HG03045 (cell line): ENCODE measurements around the gene LPP.
"Not testable (repeated sequence)": the region's sequence is repeated elsewhere in the genome, so short reads cannot be mapped to it uniquely, and the experiment has no call there.

Experiments
- ATAC-seq: cut with Tn5 transposase; IDR thresholded peaks from one replicate; pipeline ENCODE4 v1.9.1; 2021; ENCODE audit warnings: mild to moderate bottlenecking, moderate library complexity; ENCODE audit not compliant: unreplicated experiment

The LPP gene

DNA sequence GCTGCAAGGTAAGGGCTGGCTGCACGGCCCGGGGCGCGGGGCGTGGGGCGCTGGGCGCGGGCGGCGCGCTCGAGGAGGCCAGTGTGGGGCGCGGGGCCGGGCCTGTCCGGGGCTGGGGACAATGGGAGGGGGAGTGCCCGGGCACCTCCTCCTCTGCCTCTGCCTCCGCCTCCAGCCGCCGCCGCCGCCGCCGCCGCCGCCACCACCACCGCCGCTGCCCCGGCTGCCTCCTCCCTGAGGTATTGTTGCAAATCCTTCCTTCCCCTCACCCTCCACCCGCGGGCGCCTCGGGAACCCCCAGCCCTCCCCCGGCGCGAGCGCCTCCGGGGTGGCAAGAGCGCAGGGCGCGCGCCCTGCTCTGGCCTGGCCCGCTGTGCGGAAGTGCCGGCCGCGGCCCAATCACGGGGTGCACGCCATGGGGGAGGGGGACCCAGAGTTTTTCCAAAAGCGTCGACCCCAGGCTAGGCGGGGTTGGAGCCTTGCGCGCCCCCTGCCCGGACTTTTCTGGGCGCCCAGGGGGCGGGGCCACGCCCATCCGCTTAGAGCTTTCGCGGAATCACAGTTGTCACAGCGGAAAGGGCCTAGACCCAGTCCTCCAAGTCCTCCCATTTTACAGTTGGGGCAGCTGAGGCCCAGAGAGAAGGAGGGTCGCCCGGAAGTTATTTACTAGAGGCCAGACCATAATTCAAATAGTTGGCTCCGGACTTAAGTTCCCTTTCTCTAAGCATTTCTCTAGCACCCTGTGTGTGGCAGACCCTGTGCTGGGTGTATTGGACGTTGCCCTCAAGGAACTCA is at the start of gene LPP:
Gene LPP (plus strand): TSS at position 144 of the 795 bp plus-strand sequence. CDS start 251,964 bp downstream, outside the sequence.
- ATAC-seq, result peak; percentile 79

DNA sequence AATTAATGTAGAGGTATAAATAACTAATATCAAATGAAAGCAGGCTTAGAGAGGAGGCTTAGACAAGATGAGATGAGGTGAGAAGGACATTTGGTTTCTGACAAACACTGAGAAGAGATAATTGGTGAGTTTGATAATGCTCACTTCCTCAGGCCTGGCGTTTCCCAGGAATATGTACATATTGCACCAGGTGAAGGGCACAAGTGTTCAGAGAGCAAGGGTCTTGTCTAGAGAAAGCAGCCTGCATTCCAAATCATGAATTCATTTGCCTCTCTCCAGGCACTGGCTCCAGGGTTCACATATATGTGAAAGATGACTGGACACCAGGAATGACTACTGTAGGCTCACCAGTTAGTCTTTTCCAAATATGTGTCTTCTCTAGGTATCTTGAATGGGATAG is 48.0 kb upstream of the LPP start:
- no peak for ATAC-seq

DNA sequence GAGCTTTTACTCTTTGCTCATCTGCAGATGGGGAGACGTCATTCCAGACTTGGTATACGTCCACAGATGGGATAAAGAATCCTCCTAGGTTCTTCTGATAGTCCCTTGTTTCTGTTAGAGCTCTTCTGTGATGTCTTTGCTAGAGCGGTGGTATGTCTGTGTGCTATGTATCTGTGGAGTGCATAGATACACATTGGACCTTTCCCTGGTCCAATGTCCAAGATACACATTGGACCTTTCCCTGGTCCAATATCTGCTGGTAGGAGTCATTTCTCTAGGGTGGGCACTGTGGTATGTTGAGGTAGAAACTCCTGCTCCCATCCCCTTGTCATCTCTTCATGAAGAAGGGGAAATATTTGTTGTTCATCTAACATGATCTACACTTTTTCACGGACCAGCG is 47.5 kb upstream of the LPP start:
- ATAC-seq, result no peak

- no peak for ATAC-seq
Measured at GRCh38 chr3:188106887-188107830, 46.8 kb upstream of the LPP start.

GRCh38 chr3:188108703-188109412 is 45.1 kb upstream of the LPP start:
- no peak for ATAC-seq

- no peak for ATAC-seq
Measured at GRCh38 chr3:188111002-188111584, 42.9 kb upstream of the LPP start.

DNA sequence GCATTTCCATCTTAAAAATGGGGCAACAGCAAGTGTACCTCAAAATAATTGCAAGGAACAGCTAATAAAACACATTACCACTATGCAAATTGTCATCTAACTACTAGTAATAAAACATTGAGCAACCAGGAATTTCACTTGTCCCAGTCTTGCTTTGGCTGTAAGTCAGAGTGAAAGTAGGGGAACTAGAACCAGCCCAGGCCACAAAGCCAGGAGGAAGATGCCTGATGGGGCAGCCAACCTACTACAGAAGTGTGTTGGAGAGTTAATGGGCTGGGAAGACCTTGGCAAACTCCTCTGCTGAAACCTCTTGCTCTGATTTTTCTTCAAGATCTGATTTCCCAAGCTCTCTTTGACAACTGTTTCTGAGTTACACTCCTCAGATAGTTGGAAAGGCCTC is 40.2 kb upstream of the LPP start:
- ATAC-seq, result no peak

- ATAC-seq, result no peak
Measured at GRCh38 chr3:188119846-188120245, 34.1 kb upstream of the LPP start.

DNA sequence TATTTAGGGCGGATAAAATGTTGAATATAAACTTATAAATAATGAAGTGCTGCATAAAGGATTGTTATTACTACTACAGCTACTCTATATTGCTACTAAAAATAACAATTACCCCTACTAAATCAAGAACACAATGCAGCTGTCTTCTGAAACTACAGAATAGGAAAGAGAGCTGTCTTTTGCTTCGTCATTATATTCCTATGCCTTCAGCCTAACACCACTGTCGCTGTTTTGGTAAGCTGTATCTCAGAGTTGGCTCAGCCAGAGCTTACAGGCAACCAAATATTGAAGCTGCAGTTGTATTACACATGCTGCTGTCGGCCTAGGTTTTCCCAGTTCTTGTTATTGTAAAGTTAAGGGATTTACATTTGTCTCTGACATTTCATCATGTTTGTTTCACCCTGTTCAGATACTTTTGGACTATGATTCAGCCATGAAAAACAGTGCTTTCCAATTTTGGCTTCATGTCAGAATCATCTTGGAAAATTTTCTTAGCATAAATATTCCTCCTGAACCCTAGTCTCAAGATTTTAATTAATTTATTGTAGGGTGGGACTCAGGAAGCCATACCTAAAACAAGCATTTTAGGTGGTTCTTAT is 31.3 kb upstream of the LPP start:
- ATAC-seq, result no peak

- no peak for ATAC-seq
Measured at GRCh38 chr3:188123170-188123905, 30.6 kb upstream of the LPP start.

- no peak for ATAC-seq
Measured at GRCh38 chr3:188124184-188124583, 29.8 kb upstream of the LPP start.

- no peak for ATAC-seq
Measured at GRCh38 chr3:188125076-188125475, 28.9 kb upstream of the LPP start.

DNA sequence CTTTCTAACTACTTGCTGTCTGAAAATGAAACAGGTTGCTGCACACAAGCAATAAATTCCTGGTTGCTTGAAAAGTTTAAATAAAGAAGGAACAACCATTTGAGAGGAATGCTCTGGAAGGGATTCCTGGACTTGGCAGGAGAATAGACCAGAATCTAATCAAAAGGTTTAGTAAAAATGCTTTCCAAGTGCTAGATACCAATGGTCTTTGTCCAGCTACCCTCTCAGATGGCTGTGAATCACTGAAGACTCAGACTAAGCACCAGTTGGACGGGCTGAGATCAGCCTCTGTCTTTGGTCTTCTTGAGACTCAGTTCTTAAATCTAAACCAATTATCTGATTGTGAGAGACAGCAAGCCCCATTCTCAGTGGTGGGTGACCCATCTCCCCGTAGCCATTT is 27.7 kb upstream of the LPP start:
- ATAC-seq, result no peak

- no peak for ATAC-seq
Measured at GRCh38 chr3:188126934-188127333, 27.0 kb upstream of the LPP start.

DNA sequence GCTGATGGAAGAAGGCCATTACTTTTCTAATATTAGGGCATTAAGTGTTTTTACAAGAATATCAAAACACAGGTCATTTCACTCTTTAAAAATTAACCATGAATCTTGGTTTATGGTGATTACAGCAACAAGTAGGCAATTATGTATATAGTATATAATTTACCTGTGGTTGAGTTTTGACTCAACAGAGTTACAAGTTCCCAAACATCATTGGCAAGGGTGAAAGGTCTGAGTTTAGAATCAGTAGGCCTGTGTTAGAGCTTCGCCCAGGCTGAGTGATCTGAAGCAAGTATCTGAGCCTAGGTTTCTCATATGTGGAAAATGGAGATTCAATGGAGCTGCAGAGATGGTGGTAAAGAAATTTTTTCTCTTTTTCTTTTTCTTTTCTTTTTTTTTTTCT is 25.1 kb upstream of the LPP start:
- ATAC-seq, result no peak

GRCh38 chr3:188131023-188131422 is 22.9 kb upstream of the LPP start:
- ATAC-seq, result not testable (repeated sequence)

DNA sequence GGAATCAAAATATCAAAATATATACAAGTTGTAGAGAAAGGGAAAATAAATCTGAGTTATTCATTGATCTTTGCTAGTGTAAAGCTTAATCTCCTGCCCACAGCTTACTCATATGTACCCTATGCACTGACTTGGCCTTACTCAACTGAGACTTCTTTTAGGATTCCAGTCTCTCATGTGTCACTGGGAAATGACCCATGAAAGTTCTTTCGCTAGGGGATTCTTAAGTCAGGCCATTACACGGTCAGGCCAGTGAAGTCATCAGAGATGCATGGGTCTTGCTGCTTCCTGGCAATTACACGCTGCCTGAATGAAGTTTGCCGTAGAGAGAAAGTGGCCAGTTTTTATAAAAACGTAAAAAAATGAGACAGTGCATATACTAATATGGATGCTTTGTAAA is 20.7 kb upstream of the LPP start:
- ATAC-seq, result no peak

- ATAC-seq, result no peak
Measured at GRCh38 chr3:188133646-188134045, 20.3 kb upstream of the LPP start.

DNA sequence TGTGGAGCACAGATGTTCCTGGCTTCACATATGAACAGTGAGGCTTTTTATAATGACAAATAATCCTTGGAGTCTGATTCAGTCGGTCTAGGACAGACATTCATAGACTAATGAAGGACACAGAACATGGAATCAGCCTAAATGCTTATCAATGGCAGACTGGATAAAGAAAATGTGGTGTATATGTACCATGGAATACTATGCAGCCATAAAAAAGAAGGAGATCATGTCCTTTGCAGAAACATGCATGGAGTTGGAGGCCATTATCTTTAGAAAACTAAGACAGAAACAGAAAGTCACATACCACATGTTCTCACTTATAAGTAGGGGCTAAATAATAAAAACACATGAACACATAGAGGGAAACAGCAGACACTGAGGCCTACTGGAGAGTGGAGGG is 19.9 kb upstream of the LPP start:
- no peak for ATAC-seq

- ATAC-seq, result no peak
Measured at GRCh38 chr3:188134856-188135255, 19.1 kb upstream of the LPP start.
